GM12878 (cell line): ENCODE measurements around the gene ZSWIM3. TPM values are rescaled to one million over a fixed set of nuclear protein-coding genes. Genes with fewer than 3 reads are reported as not detected.

Experiments used
- ATAC-seq: fragments of 200-7000 bp; cut with Tn5 transposase; 3 replicates; pipeline ENCODE4 v1.9.1; 2020; ENCODE audit warnings: mild to moderate bottlenecking, moderate library complexity
- BruUV-seq: library from RNA; stranded (reverse); fragments of 400-500 nt; replicated peaks from 2 replicates; lab custom pipeline; 2021; lab: Mats Ljungman, UMichigan
- CTCF ChIA-PET: fragments of 300-600 bp; sonication (Branson Sonifier 250); formaldehyde crosslinking; extraction: SDS; loops from one replicate; lab custom pipeline; 2021; ENCODE audit warnings: inconsistent platforms; lab: Yijun Ruan, JAX
- POLR2A ChIA-PET: fragments of 350-600 bp; formaldehyde crosslinking; extraction: SDS; loops from one replicate; lab custom pipeline; 2021; ENCODE audit warnings: inconsistent platforms; lab: Charles Lee
- RAD21 ChIA-PET: fragments of 300-600 bp; sonication (Branson Sonifier 250); formaldehyde crosslinking; loops from one replicate; lab custom pipeline; 2023; ENCODE audit warnings: antibody characterized with exemption; ENCODE audit not compliant: unreplicated experiment; lab: Charles Lee
- SMC1A ChIA-PET: fragments of 300-600 bp; sonication (Branson Sonifier 250); formaldehyde crosslinking; loops from one replicate; lab custom pipeline; 2023; ENCODE audit not compliant: unreplicated experiment, uncharacterized antibody; lab: Charles Lee
- DNase-seq: peaks from one replicate; pipeline ENCODE4 v3.0.0-alpha.2; 2011; ENCODE audit warnings: low read depth, low spot score
- FAIRE-seq: peaks from 3 replicates; lab custom pipeline; 2011; peaks lifted over from hg19 to GRCh38; lab: Jason Lieb, UNC
- H2AFZ ChIP-seq: 2 replicates; pipeline ENCODE4 v1.6.0; 2011; ENCODE audit warnings: low read depth, low read length, control low read depth; ENCODE audit not compliant: control insufficient read depth
- H3K27ac ChIP-seq: 2 replicates; pipeline ENCODE4 v1.5.1; 2011; ENCODE audit warnings: control low read depth; ENCODE audit not compliant: control insufficient read depth, insufficient read depth
- H3K27me3 ChIP-seq, 2 experiments: replicated peaks in 1 of 2; 2 replicates each; pipeline versions ENCODE4 v1.6.0 to v1.6.1; 2011; ENCODE audit warnings: low read length in 1 of 2; ENCODE audit not compliant: control insufficient read depth in 2 of 2, insufficient read depth in 2 of 2
- H3K36me3 ChIP-seq, 2 experiments: 2 replicates each; pipeline ENCODE4 v1.5.1; 2011; ENCODE audit warnings: low read length in 1 of 2; ENCODE audit not compliant: control insufficient read depth in 2 of 2, insufficient read depth in 2 of 2
- H3K4me1 ChIP-seq: 2 replicates; pipeline ENCODE4 v1.6.1; 2011; ENCODE audit warnings: mild to moderate bottlenecking, low read length, moderate library complexity, mixed read lengths; ENCODE audit not compliant: control insufficient read depth, insufficient read depth
- H3K4me2 ChIP-seq: 2 replicates; pipeline ENCODE4 v1.6.0; 2011; ENCODE audit warnings: control low read depth; ENCODE audit not compliant: control insufficient read depth, insufficient read depth
- H3K4me3 ChIP-seq: fragments of 200-600 bp; sonication (generic); 2 replicates; pipeline ENCODE4 v1.5.1; 2016
- H3K79me2 ChIP-seq: 2 replicates; pipeline ENCODE4 v1.6.0; 2011; ENCODE audit warnings: low read length; ENCODE audit not compliant: control insufficient read depth, insufficient read depth
- H3K9ac ChIP-seq: 2 replicates; pipeline ENCODE4 v1.8.0; 2011; ENCODE audit warnings: low read length, control low read depth, mixed read lengths; ENCODE audit not compliant: control insufficient read depth, insufficient read depth
- H3K9me3 ChIP-seq: replicated peaks from 3 replicates; pipeline ENCODE4 v1.5.1; 2011; ENCODE audit warnings: mild to moderate bottlenecking, low read length; ENCODE audit not compliant: control insufficient read depth, insufficient read depth
- H4K20me1 ChIP-seq: 2 replicates; pipeline ENCODE4 v1.6.0; 2011; ENCODE audit not compliant: control insufficient read depth, insufficient read depth
- ASH2L ChIP-seq: fragments of 300-600, 200-600 bp; sonication (generic); IDR thresholded peaks from 2 replicates; pipeline ENCODE4 v1.6.1; 2017; ENCODE audit warnings: low read depth, mild to moderate bottlenecking, borderline replicate concordance
- BMI1 ChIP-seq: fragments of 450-650 bp; IDR thresholded peaks from 2 replicates; pipeline ENCODE4 v1.6.1; 2016; ENCODE audit warnings: mild to moderate bottlenecking, moderate library complexity, borderline replicate concordance
- CREM ChIP-seq: IDR thresholded peaks from 2 replicates; pipeline ENCODE4 v1.6.1; 2014; ENCODE audit warnings: antibody characterized with exemption, low read depth
- DPF2 ChIP-seq: fragments of 450-650 bp; IDR thresholded peaks from 2 replicates; pipeline ENCODE4 v1.6.1; 2017; ENCODE audit warnings: mild to moderate bottlenecking
- EGR1 ChIP-seq, 2 experiments: IDR thresholded peaks; 1 replicate in 1 of 2; 2 replicates in 1 of 2; pipeline ENCODE4 v1.6.1; 2011 to 2012; ENCODE audit warnings: low read depth in 2 of 2, low read length in 2 of 2, borderline replicate concordance in 1 of 2, mild to moderate bottlenecking in 1 of 2, moderate library complexity in 1 of 2
- FOXM1 ChIP-seq: IDR thresholded peaks from 2 replicates; pipeline ENCODE4 v1.6.1; 2012; ENCODE audit warnings: low read depth, mild to moderate bottlenecking, inconsistent platforms, low read length, moderate library complexity
- GABPA ChIP-seq: IDR thresholded peaks from 2 replicates; pipeline ENCODE4 v1.6.1; 2014; ENCODE audit warnings: antibody characterized with exemption, low read depth, mild to moderate bottlenecking, inconsistent platforms
- MTA2 ChIP-seq: fragments of 450-650 bp; IDR thresholded peaks from 2 replicates; pipeline ENCODE4 v1.6.1; 2016; ENCODE audit warnings: low read depth, mild to moderate bottlenecking, moderate library complexity
- NFXL1 ChIP-seq: fragments of 450-650 bp; IDR thresholded peaks from 2 replicates; pipeline ENCODE4 v1.6.1; 2017; ENCODE audit warnings: antibody characterized with exemption, mild to moderate bottlenecking, borderline replicate concordance
- RAD21 ChIP-seq: IDR thresholded peaks from 2 replicates; pipeline ENCODE4 v1.6.1; 2011; ENCODE audit warnings: mild to moderate bottlenecking, low read depth, low read length, moderate library complexity; ENCODE audit not compliant: insufficient read depth
- RUNX3 ChIP-seq: IDR thresholded peaks from 2 replicates; pipeline ENCODE4 v1.6.1; 2012; ENCODE audit warnings: low read length, inconsistent platforms
- SIN3A ChIP-seq: IDR thresholded peaks from 2 replicates; pipeline ENCODE4 v1.6.1; 2012; ENCODE audit warnings: low read depth, low read length, improper control_type of control experiment
- SREBF2 ChIP-seq: IDR thresholded peaks from 2 replicates; pipeline ENCODE4 v1.6.1; 2012; ENCODE audit warnings: mild to moderate bottlenecking, low read length
- TCF12 ChIP-seq: IDR thresholded peaks from 2 replicates; pipeline ENCODE4 v1.6.1; 2011; ENCODE audit warnings: low read depth, mild to moderate bottlenecking, low read length
- YY1 ChIP-seq: IDR thresholded peaks from 2 replicates; pipeline ENCODE4 v1.6.1; 2011; ENCODE audit warnings: low read depth, mild to moderate bottlenecking, low read length
- ZBTB11 ChIP-seq: fragments of 450-650 bp; formaldehyde crosslinking; IDR thresholded peaks from 2 replicates; pipeline ENCODE4 v1.5.0; 2022; ENCODE audit warnings: mild to moderate bottlenecking, missing genetic modification characterization
- ZNF384 ChIP-seq: IDR thresholded peaks from 2 replicates; pipeline ENCODE4 v1.6.1; 2012; ENCODE audit warnings: low read depth, mild to moderate bottlenecking, low read length, improper control_type of control experiment, borderline replicate concordance
- WGBS: methylation state at CpG from one replicate; pipeline ENCODE4 v1.1.6; 2016; ENCODE audit warnings: low lambda C conversion rate; ENCODE audit not compliant: insufficient replicate concordance, insufficient coverage; ENCODE audit errors: missing lambda C conversion rate; 5-methylcytosine and 5-hydroxymethylcytosine counted together
- in situ Hi-C: fragments of 300-500 bp; cut with MboI; formaldehyde crosslinking; loops from 9 replicates; pipeline ENCODE4 v1.14.3; 2018; ENCODE audit warnings: mixed read lengths
- intact Hi-C: fragments of 100-400 bp; cut with micrococcal nuclease; formaldehyde crosslinking; loops from one replicate; pipeline ENCODE4 v1.14.2; 2022; ENCODE audit not compliant: unreplicated experiment
- polyA plus RNA-seq, 11 experiments: library from polyadenylated mRNA; depleted of rRNA in 4 of 11; unstranded in 6 of 11; stranded (reverse) in 5 of 11; fragments of >200 nt; fragmentation: Nextera tagmentation in 4 of 11; fragmentation: Illumina TruSeq in 1 of 11; extraction: Ambion mirVana in 4 of 11; extraction: Trizol in 1 of 11; gene quantifications; 1 replicate in 1 of 11; 2 replicates in 10 of 11; pipeline versions ENCODE4 v1.2.1 to v1.2.3, GENCODE V29; 2011 to 2016; ENCODE audit warnings: inconsistent platforms in 2 of 11, missing spikeins in 2 of 11, low read depth in 1 of 11
- total RNA-seq, 4 experiments: library from RNA; depleted of rRNA in 3 of 4; stranded (reverse); fragments of >200 nt in 3 of 4; fragmentation: Illumina TruSeq in 1 of 4; extraction: Trizol in 1 of 4; gene quantifications; 2 replicates each; pipeline versions ENCODE4 v1.2.1 to v1.2.3, GENCODE V29; 2013 to 2021

The ZSWIM3 gene
- total and polyA plus RNA-seq, 10 of the 15 experiments (the other 5 are each of a cell fraction or from before 2014, with no cell fraction given) = 1.6 to 5.1 (median 4.2) TPM

DNA sequence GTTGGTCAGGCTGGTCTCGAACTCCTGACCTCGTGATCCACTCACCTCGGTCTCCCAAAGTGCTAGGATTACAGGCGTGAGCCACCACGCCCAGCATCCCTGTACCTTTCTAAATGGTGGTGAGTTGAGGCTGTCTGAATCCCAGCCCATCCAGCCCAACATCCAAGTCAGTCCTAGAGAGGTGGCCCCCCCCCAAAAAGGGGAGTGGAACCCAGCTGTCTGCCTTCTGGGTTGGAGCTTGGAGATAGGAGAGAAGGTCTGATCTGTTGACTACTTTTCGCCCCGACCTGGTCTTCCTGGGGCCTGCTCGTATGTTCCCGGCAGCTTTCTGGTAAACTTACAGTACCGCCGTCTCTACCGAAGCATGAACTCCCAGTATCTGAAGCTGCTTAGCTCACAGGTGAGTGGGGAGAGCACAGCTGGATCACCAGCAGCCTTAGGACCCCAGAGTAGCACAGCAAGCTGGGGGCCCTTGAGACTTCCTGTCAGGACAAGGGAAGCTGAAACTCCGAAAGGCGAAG, 39.3 kb downstream of the ZSWIM3 start:
- Histone ChIP-seq H3K4me3 (no peak overlapping the region), H4K20me1 (no peaks in the 10 kb centered on the region), H3K79me2 (no peaks in the 10 kb centered on the region), H3K4me1 (peaks cover 15% of the 10 kb centered on the region), H3K36me3 (peaks cover 0 to 4% of the 10 kb centered on the region in 2 experiments; a peak in 2 of 4 replicates), H3K4me2 (no peak overlapping the region), H3K27me3 (no peaks in the 10 kb centered on the region), H3K9me3 (no peaks in the 10 kb centered on the region), H3K27ac (no peak overlapping the region), H3K9ac (no peak overlapping the region), H2AFZ (no peak overlapping the region)
- in situ Hi-C loops = no loop called here
- RAD21 ChIA-PET = no interaction called here
- TF ChIP-seq ASH2L (no peak), RUNX3 (no peak), MTA2 (no peak), DPF2 (no peak), BMI1 (no peak), NFXL1 (no peak), RAD21 (no peak), SIN3A (no peak), TCF12 (no peak)
- FAIRE-seq = no peak
- 87% methylated on average over 12 of the region's 14 CpGs for WGBS
- intact Hi-C loops = no loop called here
- no peak for DNase-seq
- POLR2A ChIA-PET = interaction anchor here (1.1 kb wide), 1 partner anchor 13 kb away, joined by 3 read pairs; no protein-coding TSS in a partner anchor
- no TSS peak for BruUV-seq
- SMC1A ChIA-PET = no interaction called here
- CTCF ChIA-PET = interaction anchor here (0.6 kb wide), 1 partner anchor 36 kb away, joined by 3 read pairs; no protein-coding TSS in a partner anchor
- no peak for ATAC-seq

- Histone ChIP-seq H3K9ac (no peak overlapping the region), H2AFZ (no peak overlapping the region), H3K9me3 (no peaks in the 10 kb centered on the region), H3K4me1 (peaks cover 9% of the 10 kb centered on the region), H3K4me3 (no peak overlapping the region), H3K27me3 (no peaks in the 10 kb centered on the region), H4K20me1 (no peaks in the 10 kb centered on the region), H3K27ac (no peak overlapping the region), H3K79me2 (no peaks in the 10 kb centered on the region), H3K4me2 (no peak overlapping the region), H3K36me3 (peaks cover 0 to 4% of the 10 kb centered on the region in 2 experiments; a peak in 2 of 4 replicates)
- FAIRE-seq = no peak
- intact Hi-C loops = no loop called here
- POLR2A ChIA-PET = interaction anchor here (1.1 kb wide), 1 partner anchor 13 kb away, joined by 3 read pairs; no protein-coding TSS in a partner anchor
- 76% methylated on average over 2 of the region's 2 CpGs for WGBS
- SMC1A ChIA-PET = no interaction called here
- in situ Hi-C loops = no loop called here
- BruUV-seq = no TSS peak
- no peak for DNase-seq
- RAD21 ChIA-PET = no interaction called here
- CTCF ChIA-PET = no interaction called here
- no peak for ATAC-seq
- TF ChIP-seq YY1 = no peak
- no peak for TF ChIP-seq SREBF2
- TF ChIP-seq EGR1 (IDR thresholded peaks at IDR 0.05; ENCODE audit: borderline replicate concordance in 1 of 2, low read depth in 2 of 2, low read length in 2 of 2) = no peak
- no peak for TF ChIP-seq CREM
- no peak for TF ChIP-seq TCF12
- no peak for TF ChIP-seq FOXM1
- no peak for TF ChIP-seq ZNF384
- TF ChIP-seq GABPA = no peak
- TF ChIP-seq ZBTB11 (CRISPR knock-in tag) = no peak
Measured at GRCh38 chr20:45897289-45897688, 39.9 kb downstream of the ZSWIM3 start.
